ENCODE data around the gene CADM1. TPM values are rescaled to one million over a fixed set of nuclear protein-coding genes. Genes with fewer than 3 reads are reported as not detected.

Gene CADM1
- total RNA-seq, 2 donors from 2014 or later: 0.18 TPM; not detected in 1

DNA sequence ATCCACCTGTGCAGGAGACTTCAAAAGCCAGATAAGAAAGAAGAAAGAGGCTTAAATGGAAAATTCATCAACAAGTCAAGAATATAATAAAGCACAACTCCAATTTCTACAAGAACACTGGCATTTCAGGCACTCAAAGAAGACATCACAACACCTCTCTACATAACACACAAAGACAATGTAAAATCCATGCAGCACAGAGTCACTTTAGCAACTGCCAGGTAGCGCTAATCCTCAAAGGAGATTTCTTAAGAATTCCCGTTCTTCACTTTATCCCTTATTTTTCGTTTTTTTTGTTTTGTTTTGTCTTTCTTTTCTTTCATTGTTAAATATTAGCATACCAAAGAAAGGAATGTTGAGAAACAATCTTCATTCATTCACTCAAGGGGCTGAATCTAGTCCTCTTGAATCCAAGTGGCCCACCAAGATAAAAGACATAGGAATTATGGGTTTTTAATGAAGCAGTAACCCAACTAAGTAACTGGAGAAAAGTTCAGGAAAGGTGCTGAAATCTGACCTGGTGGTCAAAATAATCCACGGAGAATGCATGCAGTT, 95.0 kb downstream of the CADM1 start:
- no peak for DNase-seq (ENCODE audit: low spot score in 2 of 2)
- Mint-ChIP-seq H3K27ac (no peak overlapping the region), H3K9me3 (peaks cover 0 to 4% of the 10 kb centered on the region in 2 donors), H3K36me3 (no peaks in the 10 kb centered on the region)
- no peak for ATAC-seq

GRCh38 chr11:115408036-115408921, 95.9 kb downstream of the CADM1 start:
- DNase-seq (ENCODE audit: low spot score in 2 of 2): no peak
- no peak overlapping the region for H3K27ac Mint-ChIP-seq
- ATAC-seq: no peak
- peaks cover 0 to 4% of the 10 kb centered on the region in 2 donors for H3K9me3 Mint-ChIP-seq
- H3K36me3 Mint-ChIP-seq: no peaks in the 10 kb centered on the region

DNA sequence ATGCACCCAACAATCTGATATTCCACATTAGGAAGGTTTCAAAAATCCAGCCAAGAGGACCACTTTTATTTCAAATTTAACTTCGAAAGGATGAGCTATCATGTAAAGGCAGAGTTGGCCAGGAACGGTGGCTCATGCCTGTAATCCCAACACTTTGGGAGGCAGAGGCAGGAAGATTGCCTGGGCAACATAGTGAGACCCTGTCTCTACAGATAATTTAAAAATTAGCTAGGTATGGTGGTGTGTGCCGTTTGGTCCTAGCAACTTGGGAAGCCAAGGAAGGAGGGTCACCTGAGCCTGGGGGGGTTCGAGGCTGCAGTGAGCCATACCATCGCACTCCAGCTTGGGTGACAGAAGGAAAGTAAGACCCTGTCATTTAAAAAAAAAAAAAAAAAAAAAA, 96.7 kb downstream of the CADM1 start:
- no peak overlapping the region for H3K27ac Mint-ChIP-seq
- no peaks in the 10 kb centered on the region for H3K36me3 Mint-ChIP-seq
- DNase-seq (ENCODE audit: low spot score in 2 of 2) (no peak), ATAC-seq (no peak)
- peaks cover 0 to 4% of the 10 kb centered on the region in 2 donors for H3K9me3 Mint-ChIP-seq

DNA sequence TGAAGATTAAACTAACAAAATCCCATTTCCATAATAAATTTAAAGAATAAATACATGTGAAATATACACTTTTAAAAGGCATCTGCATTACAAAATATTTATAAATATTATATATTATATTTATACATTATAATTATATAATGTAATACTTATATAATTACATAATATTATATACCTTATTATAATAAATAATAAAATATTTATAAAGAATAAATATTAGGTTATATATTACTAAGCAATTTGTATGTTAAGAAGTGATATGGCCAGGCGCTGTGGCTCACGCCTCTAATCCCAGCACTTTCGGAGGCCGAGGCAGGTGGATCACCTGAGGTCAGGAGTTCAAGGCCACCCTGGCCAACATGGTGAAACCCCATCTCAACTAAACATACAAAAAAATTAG, 97.8 kb downstream of the CADM1 start:
- DNase-seq (ENCODE audit: low spot score in 2 of 2) (no peak), ATAC-seq (no peak)
- peaks cover 0 to 4% of the 10 kb centered on the region in 2 donors for H3K9me3 Mint-ChIP-seq

DNA sequence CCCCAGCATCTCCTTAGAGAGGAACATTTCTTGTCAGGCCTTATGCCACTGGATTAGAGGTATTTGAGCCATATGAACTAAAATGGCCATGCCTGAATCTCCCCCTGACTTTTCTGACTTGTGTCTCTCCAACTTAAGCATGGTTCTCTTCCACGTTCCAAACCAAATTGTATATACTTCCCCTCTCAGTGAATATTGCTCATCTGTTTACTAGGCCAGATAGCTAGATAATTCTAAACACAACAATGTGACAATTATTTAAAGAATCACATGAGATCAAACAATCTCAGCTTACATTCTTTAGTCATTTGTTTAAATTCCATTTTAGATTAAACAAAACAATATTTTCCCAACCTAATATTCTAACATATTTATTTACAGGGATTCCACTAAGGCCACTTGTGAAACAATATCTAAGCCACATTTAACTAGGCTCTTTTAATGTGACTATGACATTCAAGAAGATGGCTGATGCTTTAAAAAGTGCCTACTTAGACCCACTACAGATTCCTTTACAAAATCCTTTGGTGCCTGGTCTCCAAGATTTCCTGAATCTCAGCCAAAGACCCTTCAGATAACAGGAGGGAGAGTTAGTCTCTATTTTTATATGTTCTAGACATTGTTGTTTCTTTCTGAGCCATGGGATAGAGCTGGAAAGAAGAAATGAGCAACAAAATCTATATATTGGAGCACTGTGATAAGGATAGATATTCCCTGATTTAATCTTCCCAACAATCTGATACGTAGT, 105.7 kb downstream of the CADM1 start:
- ATAC-seq: no peak
- no peak for DNase-seq (ENCODE audit: low spot score in 2 of 2)
- H3K36me3 Mint-ChIP-seq: no peaks in the 10 kb centered on the region
- no peak overlapping the region for H3K27ac Mint-ChIP-seq
- peaks cover 0 to 3% of the 10 kb centered on the region in 2 donors for H3K9me3 Mint-ChIP-seq

More for the DNA sequence above, 97.8 kb downstream of the CADM1 start:
- H3K36me3 Mint-ChIP-seq: no peaks in the 10 kb centered on the region
- H3K27ac Mint-ChIP-seq: no peak overlapping the region

GRCh38 chr11:115396533-115396932, 107.7 kb downstream of the CADM1 start:
- Mint-ChIP-seq H3K36me3 (peaks cover 0 to 1% of the 10 kb centered on the region in 2 donors), H3K9me3 (peaks cover 0 to 6% of the 10 kb centered on the region in 2 donors), H3K27ac (no peak overlapping the region)
- DNase-seq (ENCODE audit: low spot score in 2 of 2): no peak
- ATAC-seq: no peak

DNA sequence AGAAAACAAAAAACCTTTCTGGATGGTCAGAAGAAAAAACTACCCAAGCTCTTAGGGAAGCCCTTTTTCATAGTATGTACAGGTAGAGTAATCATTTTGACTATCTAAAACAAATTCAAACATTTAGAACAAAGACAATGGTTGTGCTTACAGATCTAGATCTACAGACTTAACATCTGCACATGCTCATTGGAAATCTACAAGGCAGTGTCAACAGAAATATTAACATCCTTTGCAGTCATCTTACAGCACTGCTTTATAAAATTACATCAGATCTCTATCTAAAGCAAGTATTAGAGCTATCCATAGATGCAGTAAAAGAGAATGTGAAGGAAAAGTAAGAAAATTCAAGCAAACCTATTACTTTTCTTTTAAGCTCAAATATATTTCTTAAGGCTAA, 110.3 kb downstream of the CADM1 start:
- H3K9me3 Mint-ChIP-seq: peaks cover 0 to 10% of the 10 kb centered on the region in 2 donors
- H3K36me3 Mint-ChIP-seq: peaks cover 0 to 6% of the 10 kb centered on the region in 2 donors
- no peak for DNase-seq (ENCODE audit: low spot score in 2 of 2)
- no peak for ATAC-seq
- no peak overlapping the region for H3K27ac Mint-ChIP-seq

- Mint-ChIP-seq H3K36me3 (peaks cover 0 to 6% of the 10 kb centered on the region in 2 donors), H3K9me3 (peaks cover 0 to 7% of the 10 kb centered on the region in 2 donors), H3K27ac (no peak overlapping the region)
- no peak for ATAC-seq
- DNase-seq (ENCODE audit: low spot score in 2 of 2): no peak
Observed at GRCh38 chr11:115391598-115391997, 112.6 kb downstream of the CADM1 start.

DNA sequence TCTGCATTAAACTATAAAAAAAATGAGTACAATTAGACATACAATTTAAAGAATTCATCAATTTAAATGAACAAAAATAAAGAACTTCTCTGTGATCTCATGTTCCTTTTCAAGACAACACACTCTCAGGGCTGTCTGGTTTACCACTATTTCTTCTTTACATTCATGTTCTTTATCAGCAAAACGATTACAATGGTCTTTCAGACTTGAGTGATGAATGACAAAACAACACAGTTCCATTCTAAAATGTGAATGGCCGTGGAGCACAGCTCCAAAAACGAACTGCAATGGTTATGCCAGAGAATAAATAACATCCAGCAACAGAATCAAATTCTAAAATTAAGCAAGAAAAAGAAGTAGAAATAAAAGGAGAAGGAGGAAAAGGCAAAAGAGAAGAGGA, 113.1 kb downstream of the CADM1 start:
- DNase-seq (ENCODE audit: low spot score in 2 of 2): no peak
- H3K27ac Mint-ChIP-seq: no peak overlapping the region
- peaks cover 0 to 6% of the 10 kb centered on the region in 2 donors for H3K36me3 Mint-ChIP-seq
- ATAC-seq: no peak
- H3K9me3 Mint-ChIP-seq: peaks cover 0 to 7% of the 10 kb centered on the region in 2 donors

- Mint-ChIP-seq H3K9me3 (peaks cover 0 to 7% of the 10 kb centered on the region in 2 donors), H3K27ac (no peak overlapping the region), H3K36me3 (peaks cover 0 to 6% of the 10 kb centered on the region in 2 donors)
- ATAC-seq (no peak), DNase-seq (ENCODE audit: low spot score in 2 of 2) (no peak)
Observed at GRCh38 chr11:115390441-115390840, 113.8 kb downstream of the CADM1 start.

- H3K36me3 Mint-ChIP-seq: peaks cover 0 to 6% of the 10 kb centered on the region in 2 donors
- DNase-seq (ENCODE audit: low spot score in 2 of 2): no peak
- peaks cover 0 to 7% of the 10 kb centered on the region in 2 donors for H3K9me3 Mint-ChIP-seq
- H3K27ac Mint-ChIP-seq: no peak overlapping the region
- ATAC-seq: no peak
Observed at GRCh38 chr11:115389790-115390189, 114.4 kb downstream of the CADM1 start.

DNA sequence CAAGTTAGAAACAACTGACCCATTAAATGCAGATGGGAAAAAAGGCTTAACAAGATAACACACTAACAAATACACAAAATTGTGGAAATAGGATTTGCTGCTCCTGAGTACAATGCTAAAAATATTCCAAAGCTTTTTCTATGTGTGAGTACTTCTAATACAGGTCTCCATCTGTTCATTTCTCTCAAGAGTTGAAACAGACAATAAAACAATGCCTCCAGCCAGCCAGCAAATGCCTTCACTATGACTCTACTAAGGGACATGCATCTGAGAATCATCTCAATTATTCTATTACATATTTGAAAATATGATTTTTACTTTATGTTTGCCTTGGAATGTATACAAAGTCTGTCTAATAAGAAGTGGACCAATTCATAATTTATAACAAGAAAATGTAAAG, 119.0 kb downstream of the CADM1 start:
- DNase-seq (ENCODE audit: low spot score in 2 of 2) (no peak), ATAC-seq (no peak)
- Mint-ChIP-seq H3K9me3 (no peaks in the 10 kb centered on the region), H3K36me3 (no peaks in the 10 kb centered on the region), H3K27ac (no peak overlapping the region)

- Mint-ChIP-seq H3K27ac (no peak overlapping the region), H3K9me3 (no peaks in the 10 kb centered on the region), H3K36me3 (no peaks in the 10 kb centered on the region)
- ATAC-seq (no peak), DNase-seq (ENCODE audit: low spot score in 2 of 2) (no peak)
Observed at GRCh38 chr11:115384236-115384635, 120.0 kb downstream of the CADM1 start.

DNA sequence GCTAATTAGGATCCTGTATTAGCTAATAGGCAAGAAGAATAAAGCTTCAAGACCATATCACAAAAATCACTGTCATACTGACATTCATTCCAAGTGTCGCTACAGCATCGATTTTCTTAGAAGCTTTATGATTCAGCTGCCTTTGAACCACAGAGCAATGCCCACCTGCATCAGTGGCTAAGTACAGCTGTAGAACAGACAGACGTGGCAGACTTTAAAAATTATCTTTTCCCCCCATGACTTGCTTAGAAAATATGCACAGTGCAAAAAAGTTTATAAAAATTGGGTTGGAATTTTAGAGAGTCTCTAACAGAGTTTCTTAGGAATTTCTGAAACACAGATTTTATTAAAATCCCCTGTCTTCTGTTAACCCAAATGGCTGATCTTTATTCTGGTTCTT, 120.8 kb downstream of the CADM1 start:
- H3K9me3 Mint-ChIP-seq: no peaks in the 10 kb centered on the region
- H3K27ac Mint-ChIP-seq: no peak overlapping the region
- no peak for DNase-seq (ENCODE audit: low spot score in 2 of 2)
- no peaks in the 10 kb centered on the region for H3K36me3 Mint-ChIP-seq
- no peak for ATAC-seq

DNA sequence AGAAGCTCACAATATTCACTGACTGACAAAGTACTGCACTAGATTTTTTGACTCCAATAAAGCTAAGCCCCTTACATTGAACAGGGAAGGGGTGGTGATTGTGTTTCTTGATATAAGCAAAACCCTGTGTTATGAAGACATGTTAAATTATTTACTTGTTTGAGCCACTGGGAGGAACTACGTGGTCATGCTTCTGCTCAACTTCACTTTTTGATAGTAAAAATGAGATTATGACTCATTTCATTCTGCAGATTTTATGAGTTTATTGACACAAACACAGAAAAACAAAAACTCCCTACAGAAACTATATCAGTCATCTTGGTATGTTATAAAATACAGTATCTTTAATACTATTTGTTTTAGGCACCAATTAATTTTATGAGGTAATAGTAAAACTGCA, 124.7 kb downstream of the CADM1 start:
- Mint-ChIP-seq H3K27ac (no peak overlapping the region), H3K9me3 (no peaks in the 10 kb centered on the region), H3K36me3 (no peaks in the 10 kb centered on the region)
- DNase-seq (ENCODE audit: low spot score in 2 of 2) (no peak), ATAC-seq (peak in 1 of 2 donors; percentile 81)

GRCh38 chr11:115378557-115378956, 125.7 kb downstream of the CADM1 start:
- Mint-ChIP-seq H3K27ac (no peak overlapping the region), H3K36me3 (no peaks in the 10 kb centered on the region), H3K9me3 (no peaks in the 10 kb centered on the region)
- ATAC-seq (no peak), DNase-seq (ENCODE audit: low spot score in 2 of 2) (no peak)

GRCh38 chr11:115377882-115378296, 126.3 kb downstream of the CADM1 start:
- H3K36me3 Mint-ChIP-seq: no peaks in the 10 kb centered on the region
- H3K9me3 Mint-ChIP-seq: no peaks in the 10 kb centered on the region
- H3K27ac Mint-ChIP-seq: no peak overlapping the region
- no peak for DNase-seq (ENCODE audit: low spot score in 2 of 2)
- no peak for ATAC-seq

All from activated naive CD4-positive, alpha-beta T cell treated with anti-CD3 and anti-CD28 coated beads, Interleukin-2, amount 50 U/mL, for 72 hours (primary cell).